Heart left ventricle (tissue), 16 donors: ENCODE results near the gene SHPK. TPM values are rescaled to one million over a fixed set of nuclear protein-coding genes. Genes with fewer than 3 reads are reported as not detected.

Experiments used
- ATAC-seq, 4 donors: fragments of 200-7000 bp; cut with Tn5 transposase; one replicate each; pipeline ENCODE4 v1.9.1; 2020 to 2022; ENCODE audit warnings: moderate library complexity in 4 of 4, mild to moderate bottlenecking in 3 of 4, moderate number of reproducible peaks in 1 of 4
- DNase-seq, 5 donors: peaks; one replicate each; pipeline ENCODE4 v3.0.0-alpha.2; 2020
- H3K27ac ChIP-seq, 12 donors: fragments of 200-600 bp; sonication (generic) in 4 of 12; one replicate each; pipeline versions ENCODE4 v1.5.0 to v1.8.0; 2016 to 2022; ENCODE audit warnings: mild to moderate bottlenecking in 2 of 12
- H3K27me3 ChIP-seq, 9 donors: fragments of 200-600 bp; sonication (generic) in 2 of 9; one replicate each; pipeline versions ENCODE4 v1.5.1 to v1.8.0; 2016 to 2022; ENCODE audit warnings: mild to moderate bottlenecking in 3 of 9
- H3K36me3 ChIP-seq, 9 donors: fragments of 200-600 bp; sonication (generic) in 2 of 9; one replicate each; pipeline versions ENCODE4 v1.5.0 to v1.8.0; 2018 to 2022; ENCODE audit warnings: mild to moderate bottlenecking in 2 of 9
- H3K4me1 ChIP-seq, 12 donors: fragments of 200-600 bp; sonication (generic) in 4 of 12; one replicate each; pipeline versions ENCODE4 v1.5.0 to v1.8.0; 2016 to 2022; ENCODE audit warnings: mild to moderate bottlenecking in 3 of 12
- H3K4me3 ChIP-seq, 12 donors: fragments of 200-600 bp; sonication (generic) in 4 of 12; one replicate each; pipeline versions ENCODE4 v1.5.0 to v1.8.0; 2017 to 2022; ENCODE audit warnings: mild to moderate bottlenecking in 9 of 12, moderate library complexity in 4 of 12
- H3K9me3 ChIP-seq, 12 donors: fragments of 200-600 bp; sonication (generic) in 4 of 12; one replicate each; pipeline versions ENCODE4 v1.5.0 to v1.8.0; 2016 to 2022; ENCODE audit warnings: mild to moderate bottlenecking in 1 of 12
- CTCF ChIP-seq, 12 donors: fragments of 200-600 bp; sonication (generic) in 4 of 12; IDR thresholded peaks; one replicate each; pipeline versions ENCODE4 v1.5.0 to v1.8.0; 2018 to 2022; ENCODE audit warnings: antibody characterized with exemption in 12 of 12, mild to moderate bottlenecking in 5 of 12
- POLR2A ChIP-seq, 2 donors: fragments of 450-650 bp; IDR thresholded peaks; one replicate each; pipeline ENCODE4 v1.6.1; 2017; ENCODE audit warnings: antibody characterized with exemption in 2 of 2, mild to moderate bottlenecking in 2 of 2, moderate library complexity in 2 of 2
- WGBS, 4 donors: extraction: QIAGEN DNeasy Blood & Tissue Kit in 2 of 4; methylation state at CpG; one replicate each; pipeline versions ENCODE4 v1.1.5 to v1.1.7; 2013 to 2018; 5-methylcytosine and 5-hydroxymethylcytosine counted together
- intact Hi-C, 10 donors: fragments of 100-400 bp; cut with DNase I; formaldehyde crosslinking; loops; one replicate each; pipeline versions ENCODE4 v1.11.1 to v1.14.2; 2022
- polyA plus RNA-seq, 2 donors: library from polyadenylated mRNA; stranded (reverse); fragments of 200-250 nt; gene quantifications; one replicate each; pipeline ENCODE4 v1.2.3, GENCODE V29; 2013
- total RNA-seq, 9 donors: library from RNA; depleted of rRNA in 2 of 9; stranded (reverse); fragments of >200 nt in 2 of 9; fragmentation: NEBNext Ultra II Directional in 3 of 9; extraction: Animal tissue kit (Norgen Biotek cat#: 25700) in 3 of 9; gene quantifications; one replicate each; pipeline versions ENCODE4 v1.1.0 to v1.2.4, GENCODE V29; 2016 to 2023
- donor health status: ischemic (EF 13 %, LVEDD 7.1; RV severe dilation, severe dysfunction).
- donor health status: healthy with polysubstance abuse.
- donor health status: DM: no; HTN: yes; CAD: no.
- donor health status: DM: no; HTN: no; CAD: no.
- donor health status: ischemic (EF 25% LVEDD 6.9; RV normal size, moderate dysfunction).
- donor health status: ischemic (EF 25% LVEDD 5.7; RV mildly dilated, moderate dysfunction).
- donor health status: healthy.
- donor health status: DM: yes; HTN: yes; CAD: no.
- donor health status: ischemic (EF 35%, LVEDD 5.7; RV mildly dilated, moderate dysfunction).
- donor health status: nonischemic (EF 11% LVEDD 7.7; RV severe dilation, severe dysfunction).
- donor health status: DM: yes; HTN: yes; CAD: no.
- donor health status: PGD.
- donor health status: ischemic (EF 29% LVEDD 5.4; RV normal size, mild dysfunction).
- donor health status: nonischemic (EF 23%, LVEDD 6.1; RV moderate dilation, normal function).

SHPK gene
- total and polyA plus RNA-seq, 11 donors = 2.5 to 7.3 (median 3.6) TPM

DNA sequence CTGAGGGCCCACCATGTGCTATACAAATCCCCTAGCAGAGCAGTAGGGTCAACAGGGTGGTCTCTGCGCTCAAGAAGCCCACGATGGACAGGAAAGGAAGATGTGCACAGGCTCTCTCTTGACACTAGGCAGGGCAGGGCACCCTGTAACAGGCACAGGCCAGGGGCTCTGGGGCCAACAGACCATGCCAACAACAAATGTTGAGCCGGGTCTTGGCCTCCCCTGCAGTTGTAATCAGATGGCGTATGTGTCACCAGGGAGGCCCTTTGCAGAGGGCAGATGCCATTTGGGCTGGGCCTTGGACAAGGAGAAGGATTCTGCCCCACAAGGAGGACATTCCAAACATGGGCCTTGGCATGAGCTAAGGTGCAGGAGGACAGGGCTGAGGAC is 32.2 kb downstream of the SHPK start:
- TF ChIP-seq POLR2A (IDR thresholded peaks at IDR 0.05) = no peak
- no peak for TF ChIP-seq CTCF (IDR thresholded peaks at IDR 0.05)
- no peak for DNase-seq
- Histone ChIP-seq H3K4me3 (no peak overlapping the region), H3K27me3 (no peaks in the 10 kb centered on the region), H3K4me1 (no peaks in the 10 kb centered on the region), H3K9me3 (no peaks in the 10 kb centered on the region), H3K36me3 (peaks cover 0 to 53% (median 27%) of the 10 kb centered on the region in 9 donors), H3K27ac (no peak overlapping the region)
- intact Hi-C loops = no loop called here
- ATAC-seq = no peak
- WGBS, 4 donors = 81 to 87% (median 86%) methylated on average over 4 of the region's 4 CpGs

DNA sequence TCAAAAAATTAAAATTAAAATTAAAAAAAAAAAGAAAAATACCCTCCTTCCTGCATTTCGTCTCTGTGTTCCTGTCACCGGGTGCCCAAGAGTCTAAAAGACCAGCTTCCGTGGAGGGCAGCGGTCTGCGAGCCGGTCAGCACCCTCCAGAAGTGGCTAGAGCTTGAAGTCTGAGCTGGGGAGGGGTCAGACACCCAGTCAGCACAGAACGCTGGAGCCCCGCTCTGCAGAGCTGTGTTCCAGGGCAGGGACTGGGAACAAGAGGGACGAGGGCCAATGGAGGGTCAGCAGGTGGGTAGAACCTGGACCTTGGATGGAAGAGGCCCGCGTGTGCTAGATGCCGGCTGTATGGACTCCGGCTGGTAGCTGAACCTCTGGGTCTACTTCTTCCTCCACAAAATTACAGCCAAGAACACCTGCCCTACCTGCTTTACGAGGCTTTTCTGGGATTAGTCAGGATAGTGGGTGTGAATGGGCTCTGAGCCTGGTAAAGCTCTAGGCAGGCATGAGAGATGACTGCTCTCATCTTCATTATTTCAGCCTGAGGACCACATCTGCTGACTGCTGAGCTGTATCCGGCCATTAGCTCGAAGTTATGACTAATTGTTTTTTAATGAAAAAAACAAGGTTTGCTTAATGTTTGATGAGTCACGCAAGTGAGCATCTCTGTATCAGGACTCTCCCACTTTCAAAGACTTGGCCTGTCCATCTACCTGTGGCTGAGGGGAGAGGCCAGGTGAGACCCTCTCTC is 32.8 kb downstream of the SHPK start:
- Histone ChIP-seq H3K4me1 (no peaks in the 10 kb centered on the region), H3K9me3 (no peaks in the 10 kb centered on the region), H3K27me3 (no peaks in the 10 kb centered on the region), H3K4me3 (no peak overlapping the region), H3K27ac (no peak overlapping the region), H3K36me3 (peaks cover 0 to 49% (median 26%) of the 10 kb centered on the region in 9 donors)
- TF ChIP-seq POLR2A (IDR thresholded peaks at IDR 0.05) (no peak), CTCF (IDR thresholded peaks at IDR 0.05) (no peak)
- WGBS, 4 donors = 91 to 95% (median 93%) methylated on average over 17 of the region's 17 CpGs
- intact Hi-C loops = no loop called here
- no peak for DNase-seq
- no peak for ATAC-seq

GRCh38 chr17:3602499-3602898 is 33.6 kb downstream of the SHPK start:
- ATAC-seq (peak in 2 of 4 donors; percentile 27 to 33), DNase-seq (no peak)
- H3K4me1 ChIP-seq = no peaks in the 10 kb centered on the region
- intact Hi-C loops = no loop called here
- H3K27me3 ChIP-seq = no peaks in the 10 kb centered on the region
- WGBS, 4 donors = 59 to 76% (median 69%) methylated on average over 16 of the region's 16 CpGs
- H3K36me3 ChIP-seq = peaks cover 0 to 45% (median 20%) of the 10 kb centered on the region in 9 donors
- H3K9me3 ChIP-seq = no peaks in the 10 kb centered on the region
- TF ChIP-seq CTCF (IDR thresholded peaks at IDR 0.05) (peak; percentile 32 to 58 (median 46)), POLR2A (IDR thresholded peaks at IDR 0.05) (no peak)
- H3K4me3 ChIP-seq = no peak overlapping the region
- H3K27ac ChIP-seq = no peak overlapping the region

- ATAC-seq (peak in 3 of 4 donors; percentile 33 to 63 (median 37)), DNase-seq (no peak)
- TF ChIP-seq CTCF (IDR thresholded peaks at IDR 0.05) (no peak), POLR2A (IDR thresholded peaks at IDR 0.05) (no peak)
- intact Hi-C loops = loop anchor here in 1 of 10 donors (1.0 kb wide), 1 partner anchor 32 kb away; no protein-coding TSS in a partner anchor
- H3K4me1 ChIP-seq = no peaks in the 10 kb centered on the region
- no peaks in the 10 kb centered on the region for H3K9me3 ChIP-seq
- H3K36me3 ChIP-seq = peaks cover 0 to 32% (median 11%) of the 10 kb centered on the region in 9 donors
- WGBS, 4 donors = 72 to 88% (median 85%) methylated on average over 15 of the region's 15 CpGs
- no peaks in the 10 kb centered on the region for H3K27me3 ChIP-seq
- no peak overlapping the region for H3K27ac ChIP-seq
- H3K4me3 ChIP-seq = no peak overlapping the region
Measured at GRCh38 chr17:3600529-3601205, 35.4 kb downstream of the SHPK start.
